HUES6 (cell line): Measurements from ENCODE around the gene ASIC1.
"Not testable (repeated sequence)": the region's sequence is repeated elsewhere in the genome, so short reads cannot be mapped to it uniquely, and the experiment has no call there.

Experiments used
- H3K27ac ChIP-seq: 2 replicates; pipeline ENCODE4 v1.7.0; 2013; ENCODE audit warnings: low read depth, mild to moderate bottlenecking, low read length, inconsistent platforms
- H3K27me3 ChIP-seq: 2 replicates; pipeline ENCODE4 v1.6.1; 2013; ENCODE audit warnings: low read length; ENCODE audit not compliant: control insufficient read depth, insufficient read depth
- H3K36me3 ChIP-seq: 2 replicates; pipeline ENCODE4 v1.6.1; 2013; ENCODE audit warnings: low read length; ENCODE audit not compliant: control insufficient read depth, insufficient read depth
- H3K4me1 ChIP-seq: 2 replicates; pipeline ENCODE4 v1.6.1; 2013; ENCODE audit warnings: low read length; ENCODE audit not compliant: control insufficient read depth, insufficient read depth
- H3K4me3 ChIP-seq: 2 replicates; pipeline ENCODE4 v1.5.1; 2013; ENCODE audit warnings: low read depth, low read length
- H3K9ac ChIP-seq: one replicate; pipeline ENCODE4 v1.6.1; 2013; ENCODE audit warnings: mild to moderate bottlenecking, low read length
- H3K9me3 ChIP-seq: 2 replicates; pipeline ENCODE4 v1.6.1; 2013; ENCODE audit warnings: low read depth, low read length; ENCODE audit not compliant: control insufficient read depth, insufficient read depth

ASIC1 gene

GRCh38 chr12:50024227-50024626 is 33.2 kb upstream of the ASIC1 start:
- Histone ChIP-seq H3K4me1 (peaks cover 4% of the 10 kb centered on the region; the same call in 1 of the 2 replicates), H3K36me3 (no peaks in the 10 kb centered on the region), H3K27me3 (no peaks in the 10 kb centered on the region), H3K9ac (no peak overlapping the region), H3K4me3 (peak overlapping the region; percentile 78), H3K9me3 (no peaks in the 10 kb centered on the region), H3K27ac (no peak overlapping the region)

DNA sequence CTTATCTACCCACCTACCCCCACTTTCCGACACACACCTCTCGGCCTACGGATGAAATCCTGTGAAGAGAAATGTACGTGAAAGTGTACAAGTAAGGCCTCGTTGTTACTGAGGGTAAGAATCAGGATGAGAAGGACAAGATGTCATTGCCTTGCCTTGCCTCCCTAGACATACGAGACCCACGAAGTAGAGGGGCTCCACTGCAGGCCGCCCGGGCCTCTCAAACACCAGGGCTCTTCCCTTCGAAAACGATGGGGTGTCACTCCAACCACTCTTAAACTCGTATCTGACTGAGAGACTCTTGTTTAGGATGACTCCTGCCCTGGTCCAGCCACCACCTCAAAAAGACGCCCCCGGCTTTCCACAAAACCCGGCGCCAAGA is 32.6 kb upstream of the ASIC1 start:
- Histone ChIP-seq H3K4me3 (peak overlapping the region; percentile 78), H3K9ac (peak overlapping the region; percentile 74), H3K27ac (no peak overlapping the region; the same call in 1 of the 2 replicates), H3K9me3 (no peaks in the 10 kb centered on the region), H3K36me3 (no peaks in the 10 kb centered on the region), H3K4me1 (peaks cover 3% of the 10 kb centered on the region; the same call in 1 of the 2 replicates), H3K27me3 (no peaks in the 10 kb centered on the region)

DNA sequence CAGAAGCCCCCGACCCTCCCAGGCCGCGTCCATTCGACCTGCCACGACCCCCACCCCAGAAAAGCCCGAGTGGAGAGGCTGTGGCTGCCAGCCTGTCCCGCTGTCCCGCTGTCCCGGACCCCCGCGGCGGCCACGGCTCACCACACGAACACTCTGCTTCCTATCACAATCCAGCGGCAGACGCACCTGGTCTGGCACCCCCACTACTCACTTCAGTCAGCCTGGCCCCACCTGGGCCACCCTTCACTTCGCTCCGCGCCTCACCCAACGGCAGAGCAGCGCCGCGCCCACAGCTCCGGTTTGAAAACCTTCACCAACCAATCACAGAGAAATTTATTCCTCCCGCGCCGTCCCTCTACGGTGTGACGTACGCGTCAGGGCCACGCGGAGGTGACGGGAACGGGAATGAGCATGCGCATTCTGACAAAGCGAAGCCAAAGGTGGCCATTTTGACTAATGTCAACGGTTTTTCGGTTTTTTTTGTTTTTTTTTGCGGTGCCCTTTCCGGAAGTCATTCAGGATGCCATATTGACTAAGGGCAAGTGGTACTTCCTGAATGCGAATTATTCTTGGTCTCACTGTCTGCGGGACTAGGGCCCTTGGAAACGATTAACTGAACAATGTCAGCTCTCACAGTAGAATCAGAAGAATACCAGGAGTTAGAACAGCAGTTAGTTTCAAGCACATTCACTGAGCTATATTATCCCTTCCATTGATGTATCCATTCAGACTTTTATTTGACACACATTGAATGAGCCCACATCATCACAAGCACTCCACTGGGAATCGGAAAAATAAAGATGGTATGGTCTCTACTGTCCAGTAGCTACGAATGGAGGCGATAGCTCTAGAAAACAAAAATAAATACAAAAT is 32.0 kb upstream of the ASIC1 start, which contains the start of gene RACGAP1:
Gene RACGAP1, minus strand, starts transcription at position 308 of the 873 bp plus-strand sequence. CDS start 8,779 bp downstream, outside the sequence.
- Histone ChIP-seq H3K4me1 (peaks cover 3% of the 10 kb centered on the region; the same call in 1 of the 2 replicates), H3K27ac (no peak within 1 kb of the TSS; the same call in 1 of the 2 replicates), H3K27me3 (no peaks in the 10 kb centered on the region), H3K9me3 (no peaks in the 10 kb centered on the region), H3K4me3 (peak within 1 kb of the TSS; percentile 78), H3K36me3 (no peaks in the 10 kb centered on the region), H3K9ac (peak within 1 kb of the TSS; percentile 74)

DNA sequence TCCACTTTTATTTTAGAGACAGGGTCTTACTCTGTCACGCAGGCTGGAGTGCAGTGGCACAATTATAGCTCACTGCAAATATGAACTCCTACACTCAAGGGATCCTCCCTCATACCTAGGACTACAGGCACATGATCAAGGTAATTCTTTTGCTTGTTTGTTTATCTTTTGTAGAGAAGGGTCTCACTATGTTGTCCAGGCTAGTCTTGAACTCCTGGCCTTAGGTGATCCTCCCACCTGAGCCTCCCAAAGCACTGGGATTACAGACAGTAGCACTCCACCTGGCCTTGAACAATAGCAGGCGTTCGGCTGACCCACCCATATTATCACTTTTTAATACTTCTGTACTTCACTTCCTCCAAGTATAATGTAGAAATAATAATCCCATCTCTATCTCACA is 30.7 kb upstream of the ASIC1 start:
- H3K9ac ChIP-seq = no peak overlapping the region
- no peak overlapping the region for H3K27ac ChIP-seq
- no peaks in the 10 kb centered on the region for H3K9me3 ChIP-seq
- H3K4me3 ChIP-seq = no peak overlapping the region
- H3K27me3 ChIP-seq = no peaks in the 10 kb centered on the region
- peaks cover 3% of the 10 kb centered on the region; the same call in 1 of the 2 replicates for H3K4me1 ChIP-seq
- H3K36me3 ChIP-seq = no peaks in the 10 kb centered on the region

DNA sequence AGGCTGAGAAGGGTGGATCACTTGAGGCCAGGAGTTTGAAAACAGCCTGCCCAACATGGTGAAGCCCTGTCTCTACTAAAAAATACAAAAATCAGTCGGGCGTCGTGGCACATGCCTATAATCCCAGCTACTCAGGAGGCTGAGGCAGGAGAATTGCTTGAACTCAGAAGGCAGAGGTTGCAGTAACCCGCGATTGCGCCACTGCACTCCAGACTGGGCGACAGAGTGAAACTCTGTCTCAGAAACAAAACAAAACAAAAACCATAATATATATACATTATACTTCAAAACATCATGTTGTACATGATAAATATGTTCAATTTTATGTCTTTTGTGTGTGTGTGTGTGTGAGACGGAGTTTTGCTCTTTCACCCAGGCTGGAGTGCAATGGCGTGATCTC is 26.9 kb upstream of the ASIC1 start:
- H3K9ac ChIP-seq, H3K27me3 ChIP-seq, H3K27ac ChIP-seq, H3K9me3 ChIP-seq, H3K4me1 ChIP-seq, H3K36me3 ChIP-seq, H3K4me3 ChIP-seq: not testable (repeated sequence)

DNA sequence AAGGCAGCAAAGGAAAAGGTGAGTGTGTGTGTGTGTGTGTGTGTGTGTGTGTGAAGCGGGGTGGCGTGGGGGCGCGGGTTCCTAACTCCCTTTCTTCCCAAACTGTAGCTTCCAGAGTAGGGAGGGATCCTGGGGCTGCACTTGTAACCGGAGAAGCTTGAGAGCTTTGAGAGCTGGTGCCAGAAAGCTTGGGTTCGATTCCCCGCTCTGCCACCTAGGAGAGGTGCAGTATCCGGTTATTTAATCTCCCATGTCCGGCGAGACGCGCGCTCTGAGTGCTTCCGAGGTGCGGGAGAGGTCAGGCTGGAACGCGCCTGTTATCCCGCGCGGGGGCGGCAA is 24.9 kb upstream of the ASIC1 start:
- Histone ChIP-seq H3K9ac (no peak overlapping the region), H3K4me1 (peaks cover 2% of the 10 kb centered on the region; the same call in 1 of the 2 replicates), H3K36me3 (no peaks in the 10 kb centered on the region), H3K9me3 (no peaks in the 10 kb centered on the region), H3K4me3 (peak overlapping the region; percentile 68), H3K27me3 (peaks cover 4% of the 10 kb centered on the region; the same call in 1 of the 2 replicates), H3K27ac (no peak overlapping the region)

- H3K4me1 ChIP-seq = peaks cover 2% of the 10 kb centered on the region; the same call in 1 of the 2 replicates
- H3K27ac ChIP-seq = no peak overlapping the region
- H3K4me3 ChIP-seq = peak overlapping the region; percentile 68
- H3K27me3 ChIP-seq = peaks cover 4% of the 10 kb centered on the region; the same call in 1 of the 2 replicates
- H3K9me3 ChIP-seq = no peaks in the 10 kb centered on the region
- no peaks in the 10 kb centered on the region for H3K36me3 ChIP-seq
- peak overlapping the region; percentile 48 for H3K9ac ChIP-seq
These were observed 24.4 kb upstream of the ASIC1 start for GRCh38 chr12:50032854-50033581.

DNA sequence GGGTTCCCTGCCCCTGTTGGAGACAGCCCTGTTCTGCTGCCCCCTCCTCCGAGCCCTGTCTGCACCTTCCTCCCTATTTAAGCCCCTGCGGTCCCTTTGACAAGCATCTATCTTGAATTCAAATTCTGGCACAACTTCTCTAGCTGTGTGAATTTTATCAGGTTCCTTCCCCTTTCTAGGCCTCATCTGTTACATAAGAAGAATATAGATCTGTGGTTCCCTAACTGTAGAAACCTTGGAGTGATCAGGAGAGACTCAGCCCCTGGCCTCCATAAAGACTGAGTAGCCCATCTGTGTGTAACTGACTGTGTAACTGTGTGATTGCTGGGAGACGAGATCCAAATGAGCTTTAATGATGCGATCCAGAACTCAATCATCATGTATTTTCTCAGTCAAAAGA is 19.1 kb upstream of the ASIC1 start:
- Histone ChIP-seq H3K36me3 (no peaks in the 10 kb centered on the region), H3K4me3 (no peak overlapping the region), H3K9me3 (no peaks in the 10 kb centered on the region), H3K27ac (no peak overlapping the region), H3K4me1 (peaks cover 7% of the 10 kb centered on the region; the same call in 1 of the 2 replicates), H3K27me3 (peaks cover 30% of the 10 kb centered on the region), H3K9ac (no peak overlapping the region)

DNA sequence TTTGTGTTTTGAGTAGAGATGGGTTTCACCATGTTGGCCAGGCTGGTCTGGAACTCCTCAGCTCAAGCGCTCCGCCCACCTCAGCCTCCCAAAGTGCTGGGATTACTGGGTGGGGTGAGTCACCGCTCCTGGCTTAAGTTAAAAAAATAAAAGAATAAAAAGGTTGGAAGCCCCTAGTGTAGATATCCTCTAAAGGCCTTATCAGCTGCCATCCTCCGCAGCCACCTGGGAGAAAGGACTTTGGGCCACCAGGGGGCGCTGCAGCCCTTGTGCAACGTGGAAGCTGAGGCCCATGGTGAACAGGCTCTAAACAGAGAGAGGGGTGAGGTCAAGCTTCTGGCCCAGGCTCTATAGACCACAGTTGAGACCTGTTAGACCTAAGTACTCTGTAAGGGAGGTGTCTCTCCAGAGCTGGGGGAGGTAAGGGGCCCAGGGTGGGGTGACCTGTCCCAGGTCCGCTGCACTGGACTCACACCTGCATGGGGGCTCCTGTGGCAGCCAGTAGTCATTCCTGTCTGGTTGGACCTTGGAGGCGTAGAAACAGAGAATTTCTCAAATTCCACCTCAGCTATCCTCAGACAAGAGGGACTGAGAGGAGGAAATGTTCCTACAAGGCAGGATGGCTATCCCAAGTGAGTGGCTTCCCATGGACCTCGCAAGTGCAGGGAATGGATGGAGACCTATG is 18.1 kb upstream of the ASIC1 start:
- Histone ChIP-seq H3K9ac (no peak overlapping the region), H3K27ac (no peak overlapping the region), H3K4me1 (peaks cover 7% of the 10 kb centered on the region; the same call in 1 of the 2 replicates), H3K9me3 (no peaks in the 10 kb centered on the region), H3K27me3 (peaks cover 40% of the 10 kb centered on the region), H3K4me3 (no peak overlapping the region), H3K36me3 (no peaks in the 10 kb centered on the region)

- H3K9me3 ChIP-seq = no peaks in the 10 kb centered on the region
- H3K9ac ChIP-seq = no peak overlapping the region
- H3K27ac ChIP-seq = no peak overlapping the region
- peaks cover 7% of the 10 kb centered on the region; the same call in 1 of the 2 replicates for H3K4me1 ChIP-seq
- no peaks in the 10 kb centered on the region for H3K36me3 ChIP-seq
- no peak overlapping the region for H3K4me3 ChIP-seq
- peaks cover 44% of the 10 kb centered on the region for H3K27me3 ChIP-seq
These were observed 16.7 kb upstream of the ASIC1 start for GRCh38 chr12:50040657-50041056.
